ENCODE data around the gene GNL1. TPM values are rescaled to one million over a fixed set of nuclear protein-coding genes. Genes with fewer than 3 reads are reported as not detected.
A peak's percentile ranks its signal among the peaks of the same experiment; 100 is the strongest.
"Not testable (repeated sequence)": the region's sequence is repeated elsewhere in the genome, so short reads cannot be mapped to it uniquely, and the experiment has no call there.

Gene GNL1
- total RNA-seq, 1 donor from 2014 or later: 61.5 TPM

DNA sequence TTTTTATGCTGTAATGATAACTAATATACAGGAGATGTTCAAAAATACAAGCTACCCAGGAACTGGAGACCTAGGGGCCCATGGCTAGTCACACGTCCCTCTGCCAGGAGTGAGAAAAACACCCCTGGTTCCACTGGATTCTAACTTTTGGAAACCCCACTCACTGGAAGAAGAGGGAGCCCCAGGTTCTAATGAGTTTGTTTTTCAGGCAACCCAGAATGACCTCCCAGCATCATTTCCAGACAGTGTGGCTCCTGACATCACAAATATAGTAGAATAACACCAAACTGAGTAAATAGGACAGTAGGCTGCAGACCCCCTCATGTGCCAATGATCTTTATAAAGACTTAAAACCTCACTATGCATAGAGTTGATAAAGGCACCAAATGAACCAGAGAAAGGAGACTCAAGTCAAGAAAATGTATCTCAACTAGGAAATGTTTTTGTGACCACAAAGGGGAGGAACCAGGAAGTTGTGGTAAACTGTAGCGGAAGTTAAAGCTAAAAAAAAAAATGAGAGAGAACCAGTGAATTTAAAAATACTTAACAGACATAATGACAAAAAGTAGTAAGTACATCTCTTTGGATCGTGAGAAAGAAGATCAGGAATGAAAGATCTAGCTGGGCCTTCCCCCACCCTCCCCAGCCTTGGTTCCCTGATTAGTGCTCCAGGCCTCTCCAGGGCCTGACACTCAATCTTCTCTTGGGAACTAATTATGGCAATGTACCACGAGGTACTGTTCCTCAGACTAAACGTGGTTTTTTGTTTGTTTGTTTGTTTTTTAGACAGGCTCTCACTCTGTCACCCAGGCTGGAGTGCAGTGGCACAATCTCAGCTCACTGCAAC is 47.2 kb downstream of the GNL1 start:
- Mint-ChIP-seq H3K9me3 (ENCODE audit: low read depth) (no peaks in the 10 kb centered on the region), H3K27ac (ENCODE audit: unreplicated experiment) (peak overlapping the region; percentile 22), H3K27me3 (ENCODE audit: low read depth) (peaks cover 3% of the 10 kb centered on the region), H3K4me1 (ENCODE audit: low read depth) (no peaks in the 10 kb centered on the region), H3K4me3 (ENCODE audit: unreplicated experiment) (no peak overlapping the region), H3K36me3 (ENCODE audit: low read depth) (no peaks in the 10 kb centered on the region)
- no peak for TF ChIP-seq CTCF (IDR thresholded peaks at IDR 0.05)
- DNase-seq (ENCODE audit: low spot score): no peak

DNA sequence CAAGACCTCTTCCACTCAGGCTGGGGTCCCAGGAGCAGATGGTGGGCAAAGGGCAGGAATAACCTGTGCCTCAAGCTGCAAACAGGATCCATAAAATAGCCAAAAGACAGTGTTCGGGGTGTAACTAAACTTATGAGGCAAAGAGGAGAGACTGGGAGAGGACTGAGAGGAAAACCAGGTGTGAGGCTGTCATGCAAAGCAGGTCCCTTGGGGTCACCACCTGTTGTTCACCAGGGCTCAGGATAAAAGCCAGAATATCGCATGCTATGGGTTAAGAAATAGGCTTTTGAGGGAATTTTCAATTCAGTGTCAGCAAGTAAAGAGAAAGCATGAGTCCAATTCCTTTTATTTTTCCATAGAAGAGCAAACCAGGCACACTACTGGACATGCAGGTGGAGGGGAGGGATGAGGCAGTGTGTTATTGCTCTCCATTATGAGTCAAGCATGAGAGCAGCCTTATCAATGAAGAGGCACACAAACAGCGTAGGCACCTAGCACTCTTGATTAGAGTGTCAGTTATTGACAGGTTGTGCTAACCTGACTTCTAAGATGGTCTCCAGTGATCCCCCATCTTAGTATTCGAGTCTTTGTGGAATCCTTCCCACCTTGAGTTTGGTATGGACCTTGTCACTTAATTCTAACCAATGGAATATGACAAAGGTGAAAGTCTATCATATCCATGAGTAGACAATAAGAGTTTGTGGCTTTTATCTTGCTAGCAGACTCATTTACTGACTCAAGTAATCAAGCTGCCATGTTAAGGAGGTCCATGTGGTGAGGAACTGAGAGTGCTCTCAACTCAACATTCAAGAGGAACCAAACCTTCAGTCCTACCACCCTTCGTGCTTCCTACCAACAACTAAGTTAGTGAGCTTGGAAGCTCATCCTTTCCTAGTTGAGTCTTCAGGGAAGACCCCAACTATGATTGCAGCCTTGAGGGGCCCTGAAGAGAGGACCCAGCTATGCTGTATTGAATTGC is 48.2 kb downstream of the GNL1 start:
- Mint-ChIP-seq H3K36me3 (ENCODE audit: low read depth) (no peaks in the 10 kb centered on the region), H3K27me3 (ENCODE audit: low read depth) (peaks cover 3% of the 10 kb centered on the region), H3K9me3 (ENCODE audit: low read depth) (no peaks in the 10 kb centered on the region), H3K4me3 (ENCODE audit: unreplicated experiment) (no peak overlapping the region), H3K27ac (ENCODE audit: unreplicated experiment) (no peak overlapping the region), H3K4me1 (ENCODE audit: low read depth) (no peaks in the 10 kb centered on the region)
- TF ChIP-seq CTCF (IDR thresholded peaks at IDR 0.05): no peak
- DNase-seq (ENCODE audit: low spot score): no peak

- Mint-ChIP-seq H3K36me3 (ENCODE audit: low read depth) (no peaks in the 10 kb centered on the region), H3K27ac (ENCODE audit: unreplicated experiment) (no peak overlapping the region), H3K4me1 (ENCODE audit: low read depth) (peaks cover 8% of the 10 kb centered on the region), H3K4me3 (ENCODE audit: unreplicated experiment) (no peak overlapping the region), H3K9me3 (ENCODE audit: low read depth) (no peaks in the 10 kb centered on the region), H3K27me3 (ENCODE audit: low read depth) (no peaks in the 10 kb centered on the region)
- no peak for TF ChIP-seq CTCF (IDR thresholded peaks at IDR 0.05)
- DNase-seq (ENCODE audit: low spot score): no peak
Observed at GRCh38 chr6:30500421-30501355, 55.6 kb downstream of the GNL1 start.

- H3K9me3 Mint-ChIP-seq (ENCODE audit: low read depth); H3K36me3 Mint-ChIP-seq (ENCODE audit: low read depth); H3K4me3 Mint-ChIP-seq (ENCODE audit: unreplicated experiment); H3K27ac Mint-ChIP-seq (ENCODE audit: unreplicated experiment); H3K27me3 Mint-ChIP-seq (ENCODE audit: low read depth); DNase-seq (ENCODE audit: low spot score); H3K4me1 Mint-ChIP-seq (ENCODE audit: low read depth): not testable (repeated sequence)
Observed at GRCh38 chr6:30498705-30499104, 57.6 kb downstream of the GNL1 start.

GRCh38 chr6:30497714-30498113 is 58.6 kb downstream of the GNL1 start:
- no peak overlapping the region for H3K4me3 Mint-ChIP-seq (ENCODE audit: unreplicated experiment)
- H3K36me3 Mint-ChIP-seq (ENCODE audit: low read depth): peaks cover under 1% of the 10 kb centered on the region
- H3K9me3 Mint-ChIP-seq (ENCODE audit: low read depth): no peaks in the 10 kb centered on the region
- DNase-seq (ENCODE audit: low spot score): no peak
- no peak overlapping the region for H3K27ac Mint-ChIP-seq (ENCODE audit: unreplicated experiment)
- TF ChIP-seq CTCF (IDR thresholded peaks at IDR 0.05): no peak
- H3K4me1 Mint-ChIP-seq (ENCODE audit: low read depth): peaks cover 8% of the 10 kb centered on the region
- no peaks in the 10 kb centered on the region for H3K27me3 Mint-ChIP-seq (ENCODE audit: low read depth)

GRCh38 chr6:30497261-30497599 is 59.1 kb downstream of the GNL1 start:
- not testable (repeated sequence) for DNase-seq (ENCODE audit: low spot score); H3K36me3 Mint-ChIP-seq (ENCODE audit: low read depth); H3K9me3 Mint-ChIP-seq (ENCODE audit: low read depth); H3K27ac Mint-ChIP-seq (ENCODE audit: unreplicated experiment); H3K27me3 Mint-ChIP-seq (ENCODE audit: low read depth); H3K4me1 Mint-ChIP-seq (ENCODE audit: low read depth); H3K4me3 Mint-ChIP-seq (ENCODE audit: unreplicated experiment)

Measured in chondrocyte (in vitro differentiated cells).